Caco-2 (cell line): ENCODE measurements around the gene CHD9. TPM values are rescaled to one million over a fixed set of nuclear protein-coding genes. Genes with fewer than 3 reads are reported as not detected.

Experiments used
- BruUV-seq: library from RNA; stranded (reverse); fragments of 400-500 nt; replicated peaks from 2 replicates; lab custom pipeline; 2021; lab: Mats Ljungman, UMichigan
- CTCF ChIA-PET: fragments of 300-600 bp; sonication (Branson Sonifier 250); formaldehyde crosslinking; loops from one replicate; lab custom pipeline; 2022; ENCODE audit warnings: antibody characterized with exemption; lab: Charles Lee
- POLR2A ChIA-PET: fragments of 300-600 bp; sonication (Branson Sonifier 250); formaldehyde crosslinking; loops from one replicate; lab custom pipeline; 2022; ENCODE audit warnings: antibody characterized with exemption; lab: Charles Lee
- DNase-seq, 2 experiments: peaks; one replicate each; pipeline versions ENCODE4 v3.0.0 to v3.0.0-alpha.2; 2020 to 2022
- H3K27me3 ChIP-seq: replicated peaks from 2 replicates; pipeline ENCODE4 v1.6.0; 2011; ENCODE audit warnings: low read length; ENCODE audit not compliant: control insufficient read depth, insufficient read depth
- H3K36me3 ChIP-seq: 2 replicates; pipeline ENCODE4 v1.5.1; 2011; ENCODE audit warnings: low read length; ENCODE audit not compliant: control insufficient read depth, insufficient read depth
- H3K4me1 ChIP-seq: fragments of 250-450 bp; sonication (Bioruptor Pico); 2 replicates; pipeline ENCODE4 v1.5.1; 2020; ENCODE audit warnings: mild to moderate bottlenecking
- H3K4me3 ChIP-seq: 2 replicates; pipeline ENCODE4 v1.5.1; 2011; ENCODE audit warnings: low read depth, mild to moderate bottlenecking, control low read depth, low read length
- H3K9me3 ChIP-seq: fragments of 250-450 bp; sonication (Bioruptor Pico); 2 replicates; pipeline ENCODE4 v1.5.1; 2020; ENCODE audit warnings: mild to moderate bottlenecking, moderate library complexity
- H3K27ac Mint-ChIP-seq: one replicate; pipeline ENCODE4 v1.8.0; 2022; ENCODE audit warnings: mixed read lengths; ENCODE audit not compliant: unreplicated experiment
- H3K27me3 Mint-ChIP-seq: one replicate; pipeline ENCODE4 v1.8.0; 2022; ENCODE audit warnings: mixed read lengths; ENCODE audit not compliant: insufficient read depth, unreplicated experiment
- H3K36me3 Mint-ChIP-seq: one replicate; pipeline ENCODE4 v1.8.0; 2022; ENCODE audit warnings: mild to moderate bottlenecking, mixed read lengths; ENCODE audit not compliant: insufficient read depth, unreplicated experiment
- H3K4me1 Mint-ChIP-seq: one replicate; pipeline ENCODE4 v1.8.0; 2022; ENCODE audit warnings: low read depth, mixed read lengths; ENCODE audit not compliant: unreplicated experiment
- H3K4me3 Mint-ChIP-seq: one replicate; pipeline ENCODE4 v1.8.0; 2022; ENCODE audit warnings: mild to moderate bottlenecking, moderate library complexity, mixed read lengths; ENCODE audit not compliant: unreplicated experiment
- H3K9me3 Mint-ChIP-seq: one replicate; pipeline ENCODE4 v1.8.0; 2022; ENCODE audit warnings: mixed read lengths; ENCODE audit not compliant: unreplicated experiment
- intact Hi-C: fragments of 100-400 bp; cut with micrococcal nuclease; formaldehyde crosslinking; loops from one replicate; pipeline ENCODE4 v1.10.0; 2022; ENCODE audit not compliant: unreplicated experiment
- total RNA-seq: library from RNA; stranded (reverse); gene quantifications from 2 replicates; pipeline ENCODE4 v1.2.3, GENCODE V29; 2022
- TF ChIP-seq, protein P1 (sequence below), 2 experiments: fragments of 200-600 bp in 1 of 2; IDR thresholded peaks; 1 replicate in 1 of 2; 2 replicates in 1 of 2; pipeline versions ENCODE4 v1.5.1 to v1.8.0; 2011 to 2022; ENCODE audit warnings: antibody characterized with exemption in 1 of 2, control low read depth in 1 of 2, inconsistent platforms in 1 of 2, low read depth in 1 of 2, low read length in 1 of 2, mild to moderate bottlenecking in 1 of 2, moderate library complexity in 1 of 2; ENCODE audit not compliant: insufficient read depth in 1 of 2, severe bottlenecking in 1 of 2, unreplicated experiment in 1 of 2

CHD9 gene
- total RNA-seq, 1 experiment from 2014 or later = 29.1 TPM

DNA sequence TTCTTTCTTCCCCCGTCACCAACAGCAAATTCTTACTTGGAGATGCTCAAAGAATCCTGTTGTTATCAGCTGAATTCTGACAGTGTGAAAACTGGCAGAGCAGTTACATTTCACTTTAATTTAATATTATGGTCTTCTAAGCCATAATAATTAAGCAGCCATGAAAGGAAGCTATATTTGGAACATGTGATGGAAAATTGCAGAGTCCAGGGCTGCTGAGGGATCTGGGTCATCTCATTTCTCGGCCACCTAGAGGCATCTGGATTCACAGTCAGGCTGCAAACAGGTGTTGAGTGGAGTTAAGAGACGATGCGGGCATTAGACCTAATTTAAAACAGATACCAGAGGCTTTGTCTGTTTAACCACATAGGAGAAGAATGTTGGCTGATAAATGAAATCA lies 40.5 kb upstream of the CHD9 start:
- no peak overlapping the region for H3K27ac Mint-ChIP-seq
- no peaks in the 10 kb centered on the region for H3K4me1 Mint-ChIP-seq
- no peaks in the 10 kb centered on the region for H3K4me1 ChIP-seq
- no peak for DNase-seq
- POLR2A ChIA-PET = no interaction called here
- no peaks in the 10 kb centered on the region for H3K9me3 Mint-ChIP-seq
- BruUV-seq = no TSS peak
- H3K4me3 ChIP-seq = no peak overlapping the region
- H3K36me3 ChIP-seq = no peaks in the 10 kb centered on the region
- intact Hi-C loops = no loop called here
- peaks cover 14% of the 10 kb centered on the region for H3K27me3 Mint-ChIP-seq
- CTCF ChIA-PET = no interaction called here
- TF ChIP-seq, protein P1, sequence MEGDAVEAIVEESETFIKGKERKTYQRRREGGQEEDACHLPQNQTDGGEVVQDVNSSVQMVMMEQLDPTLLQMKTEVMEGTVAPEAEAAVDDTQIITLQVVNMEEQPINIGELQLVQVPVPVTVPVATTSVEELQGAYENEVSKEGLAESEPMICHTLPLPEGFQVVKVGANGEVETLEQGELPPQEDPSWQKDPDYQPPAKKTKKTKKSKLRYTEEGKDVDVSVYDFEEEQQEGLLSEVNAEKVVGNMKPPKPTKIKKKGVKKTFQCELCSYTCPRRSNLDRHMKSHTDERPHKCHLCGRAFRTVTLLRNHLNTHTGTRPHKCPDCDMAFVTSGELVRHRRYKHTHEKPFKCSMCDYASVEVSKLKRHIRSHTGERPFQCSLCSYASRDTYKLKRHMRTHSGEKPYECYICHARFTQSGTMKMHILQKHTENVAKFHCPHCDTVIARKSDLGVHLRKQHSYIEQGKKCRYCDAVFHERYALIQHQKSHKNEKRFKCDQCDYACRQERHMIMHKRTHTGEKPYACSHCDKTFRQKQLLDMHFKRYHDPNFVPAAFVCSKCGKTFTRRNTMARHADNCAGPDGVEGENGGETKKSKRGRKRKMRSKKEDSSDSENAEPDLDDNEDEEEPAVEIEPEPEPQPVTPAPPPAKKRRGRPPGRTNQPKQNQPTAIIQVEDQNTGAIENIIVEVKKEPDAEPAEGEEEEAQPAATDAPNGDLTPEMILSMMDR (IDR thresholded peaks at IDR 0.05; ENCODE audit: insufficient read depth in 1 of 2, low read depth in 1 of 2, low read length in 1 of 2, severe bottlenecking in 1 of 2, unreplicated experiment in 1 of 2) = no peak
- H3K9me3 ChIP-seq = no peaks in the 10 kb centered on the region
- no peak overlapping the region for H3K4me3 Mint-ChIP-seq
- peaks cover 2% of the 10 kb centered on the region; the same call in 1 of the 2 replicates for H3K27me3 ChIP-seq
- no peaks in the 10 kb centered on the region for H3K36me3 Mint-ChIP-seq

DNA sequence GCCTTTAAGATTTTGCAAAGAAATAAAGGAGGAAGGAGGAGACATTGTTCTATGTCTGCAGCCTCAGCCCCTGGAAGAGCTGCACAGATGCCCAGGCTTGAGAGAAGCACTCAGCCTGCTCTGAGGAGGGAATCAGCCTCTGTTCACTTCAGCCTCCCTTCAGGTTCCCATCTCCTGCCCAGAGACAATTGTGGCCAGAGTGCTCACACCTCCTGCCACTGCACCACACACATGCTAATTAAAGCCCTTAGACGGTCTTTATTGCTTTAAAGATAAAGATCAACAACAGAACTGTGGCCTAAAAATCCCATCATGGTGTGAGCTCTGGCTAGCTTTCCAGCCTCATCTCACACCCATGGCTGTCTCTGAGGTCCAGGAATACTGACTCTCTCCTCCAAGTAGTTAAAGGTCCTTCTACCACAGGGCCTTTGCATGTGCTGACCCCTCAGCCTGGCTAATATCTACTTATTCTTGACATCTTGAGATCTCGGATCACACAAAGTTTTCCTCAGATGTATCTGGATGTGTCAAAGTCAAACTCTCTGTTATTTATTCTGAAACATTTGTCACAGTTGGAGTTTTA lies 35.9 kb upstream of the CHD9 start:
- ChIA-PET POLR2A (no interaction called here), CTCF (no interaction called here)
- Mint-ChIP-seq H3K9me3 (no peaks in the 10 kb centered on the region), H3K27me3 (peaks cover 14% of the 10 kb centered on the region), H3K27ac (no peak overlapping the region), H3K4me1 (no peaks in the 10 kb centered on the region), H3K4me3 (no peak overlapping the region), H3K36me3 (no peaks in the 10 kb centered on the region)
- Histone ChIP-seq H3K4me3 (no peak overlapping the region), H3K27me3 (peaks cover 2% of the 10 kb centered on the region; the same call in 1 of the 2 replicates), H3K36me3 (no peaks in the 10 kb centered on the region), H3K9me3 (no peaks in the 10 kb centered on the region), H3K4me1 (no peaks in the 10 kb centered on the region)
- TF ChIP-seq, protein P1 (IDR thresholded peaks at IDR 0.05; ENCODE audit: insufficient read depth in 1 of 2, low read depth in 1 of 2, low read length in 1 of 2, severe bottlenecking in 1 of 2, unreplicated experiment in 1 of 2) = no peak
- BruUV-seq = no TSS peak
- no peak for DNase-seq
- intact Hi-C loops = no loop called here

DNA sequence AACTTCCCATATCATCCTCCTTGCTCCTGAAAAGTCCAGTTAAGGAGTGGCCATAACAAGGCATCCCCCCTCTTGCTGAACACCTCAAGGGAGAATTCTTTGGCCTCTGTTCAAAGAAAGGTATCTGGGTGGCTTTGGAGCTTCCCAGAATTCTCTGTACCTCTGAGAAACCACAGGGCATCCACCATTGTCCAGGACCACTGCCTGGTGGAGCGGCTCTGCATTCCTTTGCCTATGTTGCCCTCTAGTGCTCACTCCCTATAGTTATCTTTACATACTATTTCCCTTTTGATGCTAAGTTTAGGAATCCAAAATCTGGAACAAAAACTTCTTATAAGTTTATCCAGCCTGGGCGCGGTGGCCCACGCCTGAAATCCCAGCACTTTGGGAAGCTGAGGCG lies 32.4 kb upstream of the CHD9 start:
- no peak overlapping the region for H3K27ac Mint-ChIP-seq
- peaks cover 2% of the 10 kb centered on the region; the same call in 1 of the 2 replicates for H3K27me3 ChIP-seq
- POLR2A ChIA-PET = no interaction called here
- intact Hi-C loops = loop anchor here (1.0 to 5.0 kb wide), 6 partner anchors 46 to 1040 kb away; no protein-coding TSS in a partner anchor
- DNase-seq = peak; percentile 59 to 73
- no peak overlapping the region for H3K4me3 Mint-ChIP-seq
- no peaks in the 10 kb centered on the region for H3K36me3 ChIP-seq
- H3K4me3 ChIP-seq = no peak overlapping the region
- no peaks in the 10 kb centered on the region for H3K36me3 Mint-ChIP-seq
- no peaks in the 10 kb centered on the region for H3K4me1 Mint-ChIP-seq
- no peaks in the 10 kb centered on the region for H3K9me3 Mint-ChIP-seq
- CTCF ChIA-PET = interaction anchor here (0.6 to 1.9 kb wide), 8 partner anchors 45 to 954 kb away, joined by 3 to 11 read pairs (median 4); no protein-coding TSS in a partner anchor
- no peaks in the 10 kb centered on the region for H3K4me1 ChIP-seq
- no TSS peak for BruUV-seq
- H3K27me3 Mint-ChIP-seq = peaks cover 6% of the 10 kb centered on the region
- TF ChIP-seq, protein P1 (IDR thresholded peaks at IDR 0.05; ENCODE audit: insufficient read depth in 1 of 2, low read depth in 1 of 2, low read length in 1 of 2, severe bottlenecking in 1 of 2, unreplicated experiment in 1 of 2) = peak; percentile 75 to 76
- H3K9me3 ChIP-seq = no peaks in the 10 kb centered on the region
